HT-29 (cell line): ENCODE results near the gene THRB. TPM values are rescaled to one million over a fixed set of nuclear protein-coding genes. Genes with fewer than 3 reads are reported as not detected.
"Not testable (repeated sequence)": the region's sequence is repeated elsewhere in the genome, so short reads cannot be mapped to it uniquely, and the experiment has no call there.

Experiments
- DNase-seq: peaks from one replicate; pipeline ENCODE4 v3.0.0-alpha.2; 2015; ENCODE audit warnings: low spot score
- total RNA-seq: library from RNA; depleted of rRNA; stranded (reverse); fragments of >200 nt; shearing (Covaris generic); gene quantifications from 2 replicates; pipeline ENCODE4 v1.2.3, GENCODE V29; 2014

THRB gene
- total RNA-seq, 1 experiment from 2014 or later = 0.94 TPM

DNA sequence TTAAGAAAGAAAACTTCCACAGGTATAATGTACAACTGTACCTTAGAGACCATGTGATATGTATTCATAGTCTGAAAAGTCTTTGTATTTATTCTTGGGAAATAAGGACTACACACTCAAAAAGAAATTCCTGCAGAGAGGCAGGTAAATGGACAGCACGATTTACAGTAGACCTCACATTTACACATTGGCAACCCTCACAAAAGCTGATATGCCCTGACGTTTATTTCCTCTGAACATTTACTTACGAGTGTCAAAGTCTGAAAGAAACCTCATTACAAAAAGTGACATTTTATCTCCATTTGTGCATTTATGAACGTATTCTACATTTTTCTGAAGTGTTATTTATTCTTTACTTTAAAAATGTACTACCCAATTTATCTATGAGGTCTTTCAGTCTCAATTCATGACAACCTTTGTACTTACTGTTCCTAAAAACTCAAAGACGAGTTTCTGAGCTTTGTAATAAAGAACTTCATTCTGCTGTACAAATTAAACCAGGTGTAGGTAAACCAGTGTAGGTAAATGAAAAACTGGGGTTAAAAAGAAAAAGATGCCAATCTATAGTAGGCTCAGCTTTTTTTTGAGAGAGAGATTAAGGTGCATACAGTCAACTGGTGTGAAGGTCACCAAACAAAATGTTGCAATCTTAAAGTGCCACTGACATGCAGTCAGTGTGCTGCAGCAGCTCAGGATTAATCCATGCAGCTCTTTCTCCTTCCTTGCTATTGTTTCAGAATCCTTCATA, 44.3 kb downstream of the THRB start:
- peak; percentile 25 for DNase-seq

DNA sequence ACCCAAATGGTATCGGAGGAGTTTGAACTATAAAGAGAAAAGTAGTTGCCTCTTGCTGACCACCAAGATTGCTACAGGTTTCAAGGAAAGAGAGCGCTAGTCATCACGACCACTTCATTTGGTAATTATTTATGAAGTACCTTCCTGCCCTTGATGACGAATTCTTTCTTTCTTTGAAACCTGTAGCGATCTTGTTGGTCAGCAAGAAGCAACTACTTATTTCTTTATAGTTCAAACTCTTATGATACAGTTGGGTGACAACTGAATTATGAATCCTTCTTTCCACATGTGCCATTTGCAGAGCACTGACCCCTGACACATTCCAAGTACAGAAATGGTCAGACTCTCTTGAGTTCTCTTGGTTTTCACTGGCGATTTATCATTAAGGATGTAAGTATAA, 46.8 kb downstream of the THRB start:
- DNase-seq = no peak

DNA sequence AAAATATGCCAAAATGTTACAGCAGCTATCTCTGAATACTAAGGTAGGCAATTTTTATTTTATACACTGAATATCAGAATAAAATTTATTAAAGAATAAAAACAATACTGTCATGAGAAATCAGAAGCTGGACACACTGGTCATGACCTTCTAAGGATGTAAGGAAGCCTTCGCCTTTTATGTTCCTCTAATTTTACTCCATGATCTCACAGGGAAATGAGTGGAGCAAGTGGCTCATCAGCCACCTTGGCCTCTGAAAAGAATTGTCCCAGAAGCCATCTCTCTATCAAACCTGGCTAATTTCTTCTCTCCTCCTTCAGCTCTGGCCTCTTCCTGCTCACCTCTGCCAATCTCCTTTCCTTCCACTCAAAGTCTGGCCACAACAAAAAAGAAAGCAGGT, 48.6 kb downstream of the THRB start:
- no peak for DNase-seq

DNA sequence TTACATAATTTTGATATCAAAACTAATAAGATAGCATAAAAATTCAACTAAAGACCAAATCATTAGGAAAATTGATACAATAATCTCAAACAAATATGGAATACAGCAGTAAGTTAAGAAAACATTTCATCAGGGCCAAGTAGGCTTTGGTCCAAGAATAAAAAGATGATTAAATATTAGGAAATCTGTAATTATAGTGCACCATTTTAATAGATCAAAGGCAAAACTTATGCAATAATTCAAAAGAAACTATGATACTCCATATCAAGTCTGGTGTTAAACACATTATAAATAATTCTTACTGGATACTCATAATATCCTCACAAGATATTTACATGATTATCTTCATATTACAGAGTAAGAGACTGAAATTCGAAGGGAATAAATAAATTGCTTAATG, 51.2 kb downstream of the THRB start:
- DNase-seq = no peak

DNA sequence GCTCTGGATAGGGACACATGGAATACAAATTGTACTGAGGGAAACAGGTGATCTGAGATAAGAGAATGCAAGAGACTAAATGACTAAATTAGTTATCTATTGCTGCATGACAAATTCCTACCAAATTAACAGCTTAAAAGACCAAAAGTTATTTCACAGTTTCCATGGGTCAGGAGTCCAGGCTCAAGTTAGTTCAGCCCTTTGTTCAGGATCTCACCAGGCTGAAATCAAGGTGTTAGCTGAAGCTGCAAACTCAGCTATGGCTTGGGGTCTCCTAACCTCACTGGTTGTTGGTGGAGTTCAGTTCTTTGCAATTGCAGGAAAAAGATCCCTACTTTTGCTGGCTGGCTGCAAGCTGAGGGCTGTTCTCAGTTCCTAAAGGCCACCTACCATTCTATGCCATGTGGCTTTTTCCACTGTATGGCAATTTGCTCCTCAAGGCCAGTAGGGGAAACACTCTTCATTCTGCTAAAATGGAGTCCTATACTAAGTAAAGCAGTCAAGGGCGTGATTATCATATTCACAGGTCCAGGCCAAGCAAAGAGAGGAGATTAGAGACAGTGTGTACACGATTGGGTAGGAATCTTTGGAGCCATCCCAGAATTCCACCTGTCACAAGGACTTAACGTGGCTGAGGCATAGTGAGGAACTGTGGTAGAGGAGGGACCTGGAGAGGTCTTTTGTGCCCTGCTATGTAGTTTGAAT, 53.7 kb downstream of the THRB start:
- DNase-seq = no peak

DNA sequence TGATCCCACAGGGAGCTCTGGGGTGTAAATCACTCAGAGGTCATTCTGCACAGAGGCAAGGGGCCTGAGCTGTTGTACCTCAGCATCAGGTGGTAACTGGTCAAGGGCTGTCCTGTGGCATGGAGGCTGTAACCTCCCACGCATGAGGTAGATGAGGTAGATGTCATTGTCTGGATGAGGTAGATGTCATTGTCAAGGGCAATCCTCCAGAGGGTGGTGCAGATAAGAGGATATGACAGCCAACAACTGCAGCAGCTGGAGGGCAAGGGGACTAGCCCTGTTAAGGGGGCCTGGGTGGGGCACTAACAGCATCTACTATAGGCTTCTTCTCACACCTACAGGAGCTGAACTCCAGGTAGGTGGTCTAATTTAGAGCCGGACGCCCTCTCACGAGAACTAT, 55.6 kb downstream of the THRB start:
- DNase-seq = no peak

DNA sequence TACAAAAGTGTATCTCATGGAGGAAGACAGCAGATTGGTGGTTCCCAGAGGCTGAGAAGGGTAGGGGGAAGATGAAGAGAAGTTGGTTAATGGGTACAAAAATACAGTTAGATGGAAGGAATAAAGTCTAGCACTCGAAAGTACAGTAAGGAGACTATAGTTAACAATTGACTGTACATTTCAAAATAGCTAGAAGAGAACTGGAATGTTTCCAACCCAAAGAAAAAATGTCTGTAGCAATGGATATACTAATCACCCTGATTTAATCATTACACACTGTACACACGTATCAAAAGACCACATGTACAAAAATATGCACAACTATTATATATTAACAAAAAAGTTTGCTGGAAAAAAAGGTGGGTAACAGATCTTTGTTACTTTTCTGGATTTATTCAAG, 57.3 kb downstream of the THRB start:
- DNase-seq = no peak

DNA sequence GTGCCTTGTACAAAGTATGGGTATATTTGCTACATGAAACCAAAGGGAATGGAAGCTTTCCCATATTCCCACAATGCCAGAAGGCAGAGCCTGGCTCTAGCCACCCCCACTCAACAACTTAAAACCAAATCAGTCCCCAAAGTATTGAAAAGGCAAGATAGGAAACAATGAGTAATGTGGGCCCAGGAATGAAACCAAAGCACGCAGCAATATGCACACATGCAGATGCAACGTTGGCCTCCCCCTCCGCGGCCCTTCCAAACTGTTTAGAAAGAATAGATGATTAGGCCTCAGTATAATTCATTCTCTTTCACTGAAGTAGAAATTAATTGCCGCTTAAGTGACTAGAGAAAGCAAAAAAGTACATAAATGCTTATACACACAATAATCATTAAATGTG, 59.1 kb downstream of the THRB start:
- DNase-seq = no peak

DNA sequence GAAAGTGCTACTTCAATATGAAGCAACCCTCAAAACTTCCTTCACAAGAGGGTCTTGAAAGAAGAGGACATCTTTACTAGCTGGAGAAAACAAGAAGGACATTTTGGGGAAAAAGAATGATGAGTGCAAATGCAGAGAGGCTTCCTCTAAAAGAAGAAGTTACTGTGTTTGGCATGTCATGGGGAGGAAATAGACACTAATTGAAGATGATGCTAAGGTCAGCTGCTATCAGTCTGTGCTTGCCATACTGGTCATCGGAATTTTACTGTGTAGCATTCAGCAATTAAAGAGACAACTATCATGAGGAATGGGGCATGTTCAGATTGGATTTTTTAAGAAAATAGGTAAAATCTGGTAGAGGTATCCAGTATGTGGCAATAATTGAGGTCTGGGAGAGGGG, 60.0 kb downstream of the THRB start:
- DNase-seq = no peak

DNA sequence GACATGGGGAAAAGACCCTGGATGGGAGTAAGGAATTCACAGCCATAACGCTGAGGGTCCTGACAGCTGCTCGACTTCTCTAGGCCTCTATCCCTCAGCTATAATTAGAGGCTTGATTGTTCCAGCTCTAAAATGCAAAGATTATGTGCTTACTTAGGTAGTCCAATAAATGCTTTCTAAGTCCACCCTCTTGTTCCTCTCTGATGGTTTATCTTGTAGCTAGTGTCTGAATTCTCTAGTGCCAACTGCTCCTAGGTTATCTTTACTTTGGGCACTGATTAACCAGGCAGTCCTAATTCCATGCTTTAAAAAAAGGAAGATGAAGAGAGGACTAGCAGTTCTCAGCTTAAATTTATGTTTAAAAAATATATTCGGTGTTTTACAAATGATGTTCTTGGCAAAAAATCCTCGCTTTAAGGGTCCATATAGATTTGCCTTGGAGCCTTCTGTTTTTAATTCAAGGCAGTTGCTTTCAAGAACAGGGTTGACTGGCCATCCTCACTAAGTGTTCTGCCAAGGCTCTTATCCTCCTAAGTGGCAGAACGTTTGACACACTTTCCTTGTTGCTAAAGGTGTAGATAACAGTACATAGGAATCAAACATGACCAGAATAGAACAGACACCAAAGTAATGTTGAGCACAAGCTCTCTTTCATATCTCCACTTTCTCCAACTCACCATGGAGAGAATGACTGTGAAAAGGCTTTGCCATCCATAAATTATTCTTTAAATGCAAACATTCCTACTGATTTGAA, 60.6 kb downstream of the THRB start:
- DNase-seq = no peak

DNA sequence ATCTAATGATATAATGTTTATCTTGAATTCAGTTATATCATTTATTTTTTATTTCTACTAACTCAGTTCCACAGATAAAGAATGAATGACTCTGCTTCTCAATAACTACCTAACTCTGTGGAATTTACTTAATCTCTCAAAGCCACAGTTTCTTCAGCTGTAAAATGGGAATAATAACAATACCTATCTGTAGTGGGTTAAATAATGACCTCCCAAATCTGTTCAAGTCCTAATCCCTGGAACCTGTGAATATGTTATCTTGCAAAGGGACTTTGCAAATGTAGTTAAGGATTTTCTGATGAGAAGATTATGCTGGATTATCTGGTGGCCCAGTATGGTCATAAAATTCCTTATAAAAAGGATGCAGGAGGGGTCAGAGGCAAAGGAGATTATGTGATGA, 61.7 kb downstream of the THRB start:
- DNase-seq = no peak

DNA sequence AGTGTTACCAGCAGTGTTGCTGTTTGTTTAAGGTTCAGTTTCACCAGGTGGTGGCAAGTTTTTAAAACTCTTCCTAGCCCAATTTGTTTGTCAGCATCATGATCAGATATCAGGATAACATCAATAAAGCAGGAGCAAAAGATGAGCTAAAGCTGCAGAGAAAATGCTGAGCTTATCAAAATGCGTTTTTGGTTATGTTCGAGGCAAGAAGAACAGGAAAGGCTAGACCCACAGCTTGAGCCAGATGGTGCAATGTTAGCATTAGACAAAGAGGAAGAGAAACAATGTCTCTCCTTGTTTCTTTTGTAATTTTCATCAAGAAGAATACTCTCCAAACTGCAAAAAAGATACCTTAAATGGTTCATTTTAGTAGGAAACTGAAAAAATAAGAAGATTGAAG, 66.2 kb downstream of the THRB start:
- no peak for DNase-seq

DNA sequence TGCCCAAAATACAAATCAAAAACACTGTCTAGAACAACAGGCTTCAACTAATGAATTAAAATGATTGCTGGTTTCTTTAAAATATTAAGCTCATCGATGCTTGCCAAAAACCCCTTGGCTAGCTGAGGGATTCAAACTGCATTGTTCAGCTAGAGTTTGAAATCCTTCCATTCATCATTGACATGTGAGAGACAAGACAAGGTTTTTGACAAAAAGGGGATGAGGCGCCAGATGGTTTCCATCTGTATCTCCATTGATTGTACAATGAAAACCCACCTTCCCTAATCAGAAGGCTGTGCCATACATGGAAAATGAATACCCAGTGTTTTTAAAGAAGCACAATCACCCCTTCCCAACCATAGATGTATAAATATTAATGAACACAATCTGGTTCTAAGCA, 67.8 kb downstream of the THRB start:
- no peak for DNase-seq

DNA sequence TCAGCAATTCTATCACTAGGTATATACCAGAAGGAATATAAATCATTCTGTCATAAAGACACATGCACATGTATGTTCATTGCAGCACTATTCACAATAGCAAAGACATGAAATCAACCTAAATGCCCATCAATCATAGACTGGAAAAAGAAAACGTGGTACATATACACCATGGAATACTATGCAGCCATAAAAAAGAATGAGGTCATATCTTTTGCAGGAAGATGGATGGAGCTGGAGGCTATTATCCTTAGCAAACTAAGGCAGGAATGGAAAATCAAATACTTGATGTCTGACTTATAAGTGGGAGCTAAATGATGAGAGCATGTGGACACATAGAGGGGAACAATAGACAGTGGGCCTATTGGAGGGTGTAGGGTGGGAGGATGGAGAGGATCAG, 73.8 kb downstream of the THRB start:
- not testable (repeated sequence) for DNase-seq

DNA sequence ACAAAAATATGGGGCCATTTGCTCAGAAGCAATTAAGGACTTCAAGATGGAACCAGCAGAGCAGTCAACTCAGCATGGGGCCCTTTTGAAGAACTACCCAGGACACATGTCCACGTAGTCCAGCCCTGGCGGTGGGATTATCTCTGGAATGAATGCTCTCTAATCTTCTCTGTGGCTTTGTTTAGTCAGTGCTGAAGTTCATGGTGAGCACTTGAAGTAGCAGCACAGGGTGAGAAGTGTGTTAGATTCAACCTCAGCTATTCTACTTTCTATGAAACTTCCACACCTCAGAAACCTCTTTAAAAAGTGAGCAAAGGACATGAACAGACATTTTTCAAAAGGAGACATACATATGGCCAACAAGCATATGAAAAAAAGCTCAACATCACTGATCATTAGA, 74.4 kb downstream of the THRB start:
- no peak for DNase-seq

DNA sequence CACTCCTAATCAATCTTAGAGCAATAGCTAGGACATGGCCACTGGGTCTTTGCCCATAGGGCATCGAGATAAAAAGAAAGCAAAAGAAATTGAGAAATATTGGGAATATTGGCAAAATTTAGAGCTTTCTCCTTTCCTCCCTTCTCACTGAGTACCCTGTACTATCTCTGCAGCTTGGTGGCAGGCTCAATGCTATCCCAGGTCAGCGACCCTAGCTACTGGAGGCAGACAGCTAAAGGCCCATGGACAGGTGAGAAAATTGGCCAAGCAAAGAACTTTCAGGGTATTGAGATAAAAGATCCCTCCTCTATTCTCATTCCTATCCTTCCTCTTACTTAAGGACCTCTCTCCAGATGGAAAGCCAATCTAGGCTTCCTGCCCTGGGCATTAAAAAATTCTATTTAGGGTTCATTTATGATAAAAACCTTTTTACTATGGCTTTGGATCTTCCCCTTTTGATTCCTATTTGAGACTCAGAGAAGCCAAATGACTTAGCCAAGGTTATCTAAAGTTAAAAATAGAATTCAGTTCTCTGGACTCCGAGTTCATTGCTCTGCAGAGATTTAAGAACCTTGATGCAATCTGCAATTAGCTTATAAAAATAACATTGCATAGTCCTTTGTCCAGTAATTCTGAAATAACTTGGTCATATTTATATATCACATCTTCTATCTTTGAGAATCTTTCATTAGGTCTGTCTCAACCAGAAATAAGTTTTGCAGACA, 75.4 kb downstream of the THRB start:
- DNase-seq = no peak

DNA sequence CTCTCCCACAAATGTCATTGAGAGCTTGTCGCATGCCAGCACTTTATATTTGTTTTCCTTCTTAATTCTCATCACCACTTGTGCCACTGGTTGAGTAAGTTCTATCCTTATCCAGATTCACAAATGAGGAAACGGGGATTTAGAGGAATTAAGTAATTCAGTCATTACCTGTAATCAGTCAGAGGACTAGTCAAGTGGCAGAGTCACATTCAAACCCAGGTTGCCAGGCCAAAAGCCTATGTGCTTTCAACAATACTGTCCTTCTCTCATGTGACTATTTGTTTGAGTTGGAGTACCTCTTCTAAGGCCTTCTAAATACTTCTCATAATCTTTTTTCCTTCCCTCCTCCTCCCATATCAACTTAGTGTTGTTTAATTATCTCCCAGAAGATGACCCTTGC, 76.9 kb downstream of the THRB start:
- DNase-seq = no peak

DNA sequence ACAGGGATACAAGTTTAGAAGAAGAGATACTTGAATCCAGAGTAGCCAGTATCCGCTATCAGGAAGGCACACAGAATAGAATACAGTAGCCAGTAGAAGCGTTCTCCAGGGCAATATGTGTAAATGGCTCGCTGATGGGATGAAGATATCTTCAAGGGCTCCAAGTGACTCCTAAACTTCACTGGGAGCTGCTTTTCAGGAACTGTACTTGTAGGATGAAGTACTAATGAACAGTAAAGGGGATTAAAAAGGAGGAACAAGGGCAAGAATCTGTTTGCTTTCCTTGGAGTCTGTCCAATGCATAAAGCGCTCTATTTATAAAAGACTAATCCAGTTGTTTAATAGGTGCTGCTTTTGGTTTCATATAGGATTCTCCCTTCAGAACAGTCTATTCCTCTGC, 78.4 kb downstream of the THRB start:
- DNase-seq = no peak

DNA sequence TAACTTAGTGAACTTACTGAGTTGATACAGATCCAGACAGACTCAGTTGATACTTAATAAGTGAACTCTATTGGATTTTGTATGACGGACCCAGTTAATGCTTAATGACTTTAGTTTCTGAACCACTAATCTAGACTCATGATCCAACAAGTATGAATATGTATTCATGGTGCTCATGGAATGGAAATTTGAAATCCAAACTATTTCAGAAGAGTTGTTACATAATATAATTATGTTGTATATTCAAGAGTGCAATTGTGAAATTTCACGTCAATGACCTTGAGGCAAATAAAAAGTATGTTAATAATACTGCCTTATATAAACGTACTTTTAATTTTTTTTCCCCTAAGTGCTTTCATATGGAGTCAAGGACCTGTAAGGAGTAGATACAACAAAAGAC, 78.8 kb downstream of the THRB start:
- DNase-seq = no peak

DNA sequence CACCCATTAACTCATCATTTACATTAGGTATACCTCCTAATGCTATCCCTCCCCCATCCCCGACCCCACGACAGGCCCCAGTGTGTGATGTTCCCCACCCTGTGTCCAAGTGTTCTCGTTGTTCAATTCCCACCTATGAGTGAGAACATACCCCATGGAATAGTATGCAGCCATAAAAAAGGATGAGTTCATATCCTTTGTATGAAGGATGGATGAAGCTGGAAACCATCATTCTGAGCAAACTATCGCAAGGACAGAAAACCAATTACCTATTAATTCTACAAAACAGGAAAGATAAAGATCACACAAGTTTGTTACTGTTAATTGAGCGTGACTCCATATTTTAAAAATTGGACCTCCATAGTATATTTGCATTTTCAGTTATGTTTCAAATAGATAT, 81.0 kb downstream of the THRB start:
- DNase-seq = not testable (repeated sequence)

DNA sequence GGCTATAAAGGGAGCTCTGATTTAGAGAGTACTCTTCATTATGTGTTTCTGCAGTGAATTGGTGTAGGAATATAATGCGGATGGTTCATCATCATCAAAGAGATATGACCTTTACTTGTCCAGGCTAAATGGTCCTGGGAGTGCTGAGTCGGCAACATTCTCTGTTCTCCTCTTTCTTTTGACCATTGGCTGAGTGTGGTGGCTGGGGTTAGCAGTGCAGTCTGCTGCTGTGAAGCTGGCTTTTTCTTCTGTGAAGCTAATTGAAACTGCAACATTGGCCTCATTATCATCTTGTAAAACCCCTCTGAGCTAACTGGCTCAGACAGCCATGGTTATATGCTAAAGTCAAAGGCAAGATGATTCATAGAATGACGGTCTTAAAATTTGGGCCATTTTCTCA, 83.8 kb downstream of the THRB start:
- no peak for DNase-seq
